HEK293 (cell line): ENCODE results near the gene CENPV.
"Not testable (repeated sequence)": the region's sequence is repeated elsewhere in the genome, so short reads cannot be mapped to it uniquely, and the experiment has no call there.

Experiments
- ZNF354C ChIP-seq: fragments of 450-650 bp; formaldehyde crosslinking; IDR thresholded peaks from 2 replicates; pipeline ENCODE4 v1.5.1; 2016; ENCODE audit warnings: missing biosample characterization, missing genetic modification characterization, low read depth, borderline replicate concordance
- ZNF473 ChIP-seq: fragments of 450-650 bp; formaldehyde crosslinking; IDR thresholded peaks from 2 replicates; pipeline ENCODE4 v1.5.1; 2017; ENCODE audit warnings: missing biosample characterization, missing genetic modification characterization
- ZNF549 ChIP-seq: fragments of 450-650 bp; IDR thresholded peaks from 2 replicates; pipeline ENCODE4 v1.5.1; 2018; ENCODE audit warnings: missing biosample characterization, missing genetic modification characterization, mild to moderate bottlenecking, inconsistent platforms, moderate library complexity
- ZNF621 ChIP-seq: fragments of 450-650 bp; formaldehyde crosslinking; IDR thresholded peaks from 2 replicates; pipeline ENCODE4 v1.5.1; 2017; ENCODE audit warnings: missing biosample characterization, missing genetic modification characterization
- ZNF660 ChIP-seq: fragments of 450-650 bp; IDR thresholded peaks from 2 replicates; pipeline ENCODE4 v1.5.1; 2018; ENCODE audit warnings: missing biosample characterization, mild to moderate bottlenecking, missing genetic modification characterization
- ZNF777 ChIP-seq: fragments of 450-650 bp; formaldehyde crosslinking; IDR thresholded peaks from 2 replicates; pipeline ENCODE4 v1.5.1; 2017; ENCODE audit warnings: missing biosample characterization, missing genetic modification characterization, borderline replicate concordance
- ZNF791 ChIP-seq: fragments of 450-650 bp; formaldehyde crosslinking; IDR thresholded peaks from 2 replicates; pipeline ENCODE4 v1.5.1; 2016; ENCODE audit warnings: missing biosample characterization, missing genetic modification characterization
- TF ChIP-seq, protein P1 (sequence below): IDR thresholded peaks from 2 replicates; pipeline ENCODE4 v1.6.1; 2011; ENCODE audit warnings: mild to moderate bottlenecking, low read depth, low read length, borderline replicate concordance
- TF ChIP-seq, protein P2 (sequence below): fragments of 450-650 bp; formaldehyde crosslinking; IDR thresholded peaks from 2 replicates; pipeline ENCODE4 v1.5.1; 2016; ENCODE audit warnings: missing biosample characterization, missing genetic modification characterization
- TF ChIP-seq, protein P3 (sequence below): fragments of 450-650 bp; formaldehyde crosslinking; IDR thresholded peaks from 2 replicates; pipeline ENCODE4 v1.5.1; 2017; ENCODE audit warnings: missing biosample characterization, missing genetic modification characterization
- TF ChIP-seq, protein P4 (sequence below): fragments of 450-650 bp; formaldehyde crosslinking; IDR thresholded peaks from 2 replicates; pipeline ENCODE4 v1.5.1; 2016; ENCODE audit warnings: missing biosample characterization, missing genetic modification characterization, low read depth

DNA sequence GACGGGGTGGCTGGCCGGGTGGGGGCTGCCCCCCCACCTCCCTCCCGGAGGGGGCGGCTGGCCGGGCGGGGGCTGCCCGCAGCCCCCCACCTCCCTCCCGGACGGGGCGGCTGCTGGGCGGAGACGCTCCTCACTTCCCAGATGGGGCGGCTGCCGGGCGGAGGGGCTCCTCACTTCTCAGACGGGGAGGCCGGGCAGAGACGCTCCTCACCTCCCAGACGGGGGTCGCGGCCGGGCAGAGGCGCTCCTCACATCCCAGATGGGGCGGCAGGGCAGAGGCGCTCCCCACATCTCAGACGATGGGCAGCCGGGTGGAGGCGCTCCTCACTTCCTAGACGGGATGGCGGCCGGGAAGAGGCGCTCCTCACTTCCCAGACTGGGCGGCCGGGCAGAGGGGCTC lies 41.2 kb downstream of the CENPV start:
- TF ChIP-seq ZNF621 (tag by site-specific recombination); ZNF473 (tag by site-specific recombination); ZNF791 (tag by site-specific recombination); ZNF660 (tag by site-specific recombination); ZNF549; ZNF777; ZNF354C (tag by site-specific recombination): not testable (repeated sequence)
- TF ChIP-seq, protein P1, sequence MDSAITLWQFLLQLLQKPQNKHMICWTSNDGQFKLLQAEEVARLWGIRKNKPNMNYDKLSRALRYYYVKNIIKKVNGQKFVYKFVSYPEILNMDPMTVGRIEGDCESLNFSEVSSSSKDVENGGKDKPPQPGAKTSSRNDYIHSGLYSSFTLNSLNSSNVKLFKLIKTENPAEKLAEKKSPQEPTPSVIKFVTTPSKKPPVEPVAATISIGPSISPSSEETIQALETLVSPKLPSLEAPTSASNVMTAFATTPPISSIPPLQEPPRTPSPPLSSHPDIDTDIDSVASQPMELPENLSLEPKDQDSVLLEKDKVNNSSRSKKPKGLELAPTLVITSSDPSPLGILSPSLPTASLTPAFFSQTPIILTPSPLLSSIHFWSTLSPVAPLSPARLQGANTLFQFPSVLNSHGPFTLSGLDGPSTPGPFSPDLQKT = not testable (repeated sequence)
- TF ChIP-seq, protein P2, sequence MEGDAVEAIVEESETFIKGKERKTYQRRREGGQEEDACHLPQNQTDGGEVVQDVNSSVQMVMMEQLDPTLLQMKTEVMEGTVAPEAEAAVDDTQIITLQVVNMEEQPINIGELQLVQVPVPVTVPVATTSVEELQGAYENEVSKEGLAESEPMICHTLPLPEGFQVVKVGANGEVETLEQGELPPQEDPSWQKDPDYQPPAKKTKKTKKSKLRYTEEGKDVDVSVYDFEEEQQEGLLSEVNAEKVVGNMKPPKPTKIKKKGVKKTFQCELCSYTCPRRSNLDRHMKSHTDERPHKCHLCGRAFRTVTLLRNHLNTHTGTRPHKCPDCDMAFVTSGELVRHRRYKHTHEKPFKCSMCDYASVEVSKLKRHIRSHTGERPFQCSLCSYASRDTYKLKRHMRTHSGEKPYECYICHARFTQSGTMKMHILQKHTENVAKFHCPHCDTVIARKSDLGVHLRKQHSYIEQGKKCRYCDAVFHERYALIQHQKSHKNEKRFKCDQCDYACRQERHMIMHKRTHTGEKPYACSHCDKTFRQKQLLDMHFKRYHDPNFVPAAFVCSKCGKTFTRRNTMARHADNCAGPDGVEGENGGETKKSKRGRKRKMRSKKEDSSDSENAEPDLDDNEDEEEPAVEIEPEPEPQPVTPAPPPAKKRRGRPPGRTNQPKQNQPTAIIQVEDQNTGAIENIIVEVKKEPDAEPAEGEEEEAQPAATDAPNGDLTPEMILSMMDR (tag by site-specific recombination) = not testable (repeated sequence)
- TF ChIP-seq, protein P3, sequence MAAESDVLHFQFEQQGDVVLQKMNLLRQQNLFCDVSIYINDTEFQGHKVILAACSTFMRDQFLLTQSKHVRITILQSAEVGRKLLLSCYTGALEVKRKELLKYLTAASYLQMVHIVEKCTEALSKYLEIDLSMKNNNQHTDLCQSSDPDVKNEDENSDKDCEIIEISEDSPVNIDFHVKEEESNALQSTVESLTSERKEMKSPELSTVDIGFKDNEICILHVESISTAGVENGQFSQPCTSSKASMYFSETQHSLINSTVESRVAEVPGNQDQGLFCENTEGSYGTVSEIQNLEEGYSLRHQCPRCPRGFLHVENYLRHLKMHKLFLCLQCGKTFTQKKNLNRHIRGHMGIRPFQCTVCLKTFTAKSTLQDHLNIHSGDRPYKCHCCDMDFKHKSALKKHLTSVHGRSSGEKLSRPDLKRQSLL (tag by site-specific recombination) = not testable (repeated sequence)
- TF ChIP-seq, protein P4, sequence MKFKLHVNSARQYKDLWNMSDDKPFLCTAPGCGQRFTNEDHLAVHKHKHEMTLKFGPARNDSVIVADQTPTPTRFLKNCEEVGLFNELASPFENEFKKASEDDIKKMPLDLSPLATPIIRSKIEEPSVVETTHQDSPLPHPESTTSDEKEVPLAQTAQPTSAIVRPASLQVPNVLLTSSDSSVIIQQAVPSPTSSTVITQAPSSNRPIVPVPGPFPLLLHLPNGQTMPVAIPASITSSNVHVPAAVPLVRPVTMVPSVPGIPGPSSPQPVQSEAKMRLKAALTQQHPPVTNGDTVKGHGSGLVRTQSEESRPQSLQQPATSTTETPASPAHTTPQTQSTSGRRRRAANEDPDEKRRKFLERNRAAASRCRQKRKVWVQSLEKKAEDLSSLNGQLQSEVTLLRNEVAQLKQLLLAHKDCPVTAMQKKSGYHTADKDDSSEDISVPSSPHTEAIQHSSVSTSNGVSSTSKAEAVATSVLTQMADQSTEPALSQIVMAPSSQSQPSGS (tag by site-specific recombination) = not testable (repeated sequence)
